ENCODE results near the gene GTPBP3.

The GTPBP3 gene

DNA sequence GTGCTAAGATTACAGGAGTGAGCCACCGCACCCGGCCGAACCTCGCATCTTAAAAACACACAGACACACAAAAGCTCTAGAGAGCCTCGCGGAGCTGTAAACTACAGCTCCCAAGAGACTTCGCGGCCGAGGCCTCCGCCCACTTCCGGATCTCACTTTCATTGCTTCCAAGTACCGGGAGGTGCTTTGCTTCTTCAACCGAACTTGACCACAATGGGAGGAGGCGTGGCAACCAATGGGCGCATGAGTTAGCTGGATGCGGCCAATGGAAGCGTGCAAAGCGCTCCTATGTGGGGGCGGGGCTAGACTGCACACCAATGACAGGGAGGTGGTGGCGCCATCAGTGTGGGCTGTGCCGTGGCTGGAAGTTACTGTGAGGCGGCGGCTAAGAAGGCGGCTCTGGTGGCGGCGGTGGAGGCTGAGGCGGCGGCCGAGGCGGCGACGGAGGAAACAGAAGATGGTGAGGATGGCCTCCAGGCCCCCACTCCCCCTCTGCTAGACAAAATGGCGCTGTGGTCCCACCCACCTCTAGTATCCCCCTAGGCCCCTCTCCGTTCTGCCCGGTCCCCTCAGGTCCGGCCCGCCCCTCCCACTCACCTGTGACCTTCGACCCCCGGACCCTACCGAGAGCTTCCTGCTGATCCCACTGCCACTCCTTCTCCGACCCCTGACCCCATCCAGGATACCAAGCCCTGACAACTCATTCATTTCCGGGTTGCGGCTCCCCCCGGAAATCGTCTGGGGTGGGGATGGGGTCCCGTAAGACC is 28.0 kb upstream of the GTPBP3 start, which contains the start of gene DDA1:
DDA1 (plus strand) TSS at position 366 of the 767 bp plus-strand sequence; CDS start at position 458, 92 bp downstream.
- DNase-seq, result peak; percentile 97

DNA sequence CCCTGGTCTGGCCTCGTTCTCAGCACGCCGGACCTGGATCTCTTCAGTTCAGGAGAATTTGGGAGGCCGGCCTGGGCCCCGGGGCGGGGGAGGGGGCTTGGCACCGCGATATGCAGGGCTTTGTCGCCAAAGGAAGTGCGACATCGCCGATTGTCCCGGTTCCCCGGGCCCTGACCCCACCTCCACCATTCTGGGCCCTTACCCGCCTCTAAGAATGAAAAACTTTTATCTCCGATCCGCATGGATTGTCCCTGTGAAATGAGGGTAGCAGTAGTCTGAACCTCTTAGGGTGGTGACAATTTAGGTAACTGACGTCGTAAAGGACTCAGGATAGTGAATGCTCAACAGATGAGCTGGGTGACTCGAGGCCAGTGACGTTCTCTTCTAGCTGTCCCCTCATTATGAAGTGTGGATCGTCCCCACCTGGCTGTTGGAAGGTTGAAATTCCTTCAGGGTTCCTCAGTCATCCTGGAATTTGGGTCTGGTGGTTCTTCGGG is 27.3 kb upstream of the GTPBP3 start:
- DNase-seq, result no peak

GRCh38 chr19:17311455-17312188 is 25.7 kb upstream of the GTPBP3 start:
- DNase-seq, result no peak

DNA sequence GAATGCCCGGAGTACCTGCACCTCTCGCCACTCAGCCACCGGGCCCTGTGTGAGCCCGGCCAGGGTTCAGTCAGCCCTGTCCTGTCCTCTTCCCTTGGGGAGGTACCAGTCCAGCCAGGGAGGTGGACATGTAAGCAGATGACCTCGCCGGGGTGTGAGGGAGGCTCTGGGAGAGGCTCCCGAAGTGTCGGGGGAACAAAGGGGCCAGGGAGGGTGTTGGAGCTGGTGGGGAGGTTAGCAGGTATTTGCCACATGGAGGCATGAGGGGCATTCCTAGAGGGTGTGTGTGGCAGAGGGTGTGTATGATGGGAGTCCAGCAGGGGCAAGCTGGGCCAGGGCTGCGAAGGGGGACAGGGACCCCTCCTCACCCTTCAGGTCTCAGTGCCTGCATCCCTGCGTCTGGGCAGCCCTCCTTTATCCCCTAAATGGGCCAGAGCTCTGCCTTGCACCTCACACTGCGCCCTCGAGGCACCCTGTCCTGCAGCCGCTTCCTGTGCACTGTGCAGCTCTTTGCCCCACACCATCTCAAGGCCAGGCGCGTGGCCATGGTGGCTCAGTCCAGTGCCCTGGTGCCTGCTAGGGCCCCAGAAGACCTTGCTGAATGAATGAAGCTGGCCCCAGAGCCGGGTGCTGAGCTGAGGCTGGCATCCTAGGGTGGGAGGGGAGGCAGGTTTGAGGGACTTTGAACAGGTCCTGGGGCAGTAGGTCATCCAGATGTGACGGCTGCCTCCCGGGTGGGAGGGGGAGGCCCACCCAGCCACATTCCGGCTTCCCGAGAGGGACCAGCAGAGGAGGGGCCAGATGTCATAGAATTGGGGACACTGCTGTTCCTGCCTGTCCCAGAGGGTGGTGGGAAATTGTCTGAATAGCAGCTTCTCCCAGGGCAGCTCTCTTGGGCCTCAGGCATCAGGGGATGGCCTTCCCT is 24.9 kb upstream of the GTPBP3 start:
- DNase-seq, result no peak

DNA sequence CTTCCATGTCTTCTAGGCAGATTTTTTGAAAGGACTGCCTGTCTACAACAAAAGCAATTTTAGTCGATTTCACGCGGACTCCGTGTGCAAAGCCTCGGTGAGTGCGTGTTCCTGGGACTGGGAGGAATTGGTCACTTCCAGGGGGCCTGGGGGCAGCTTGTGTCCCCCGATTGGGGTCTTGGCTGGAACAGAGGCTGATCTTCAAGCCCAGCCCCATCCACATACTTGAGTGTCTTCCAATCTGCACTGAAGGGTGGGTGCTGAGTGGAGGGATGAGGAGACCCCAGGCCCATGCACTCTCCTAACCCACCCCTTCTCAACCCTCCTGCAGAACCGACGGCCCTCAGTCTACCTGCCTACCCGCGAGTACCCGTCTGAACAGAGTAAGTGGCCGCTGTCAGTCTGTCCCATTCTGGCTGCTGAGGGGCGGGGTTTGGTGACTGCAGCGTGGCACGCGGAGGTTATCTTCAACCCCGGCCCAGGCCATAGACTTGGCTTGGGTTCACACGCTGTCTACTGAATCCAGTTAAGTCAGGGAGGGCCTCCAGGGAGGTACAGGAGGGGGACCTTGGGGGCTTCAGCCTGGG is 23.3 kb upstream of the GTPBP3 start:
- no peak for DNase-seq

GRCh38 chr19:17318966-17319365 is 18.4 kb upstream of the GTPBP3 start:
- DNase-seq, result no peak

DNA sequence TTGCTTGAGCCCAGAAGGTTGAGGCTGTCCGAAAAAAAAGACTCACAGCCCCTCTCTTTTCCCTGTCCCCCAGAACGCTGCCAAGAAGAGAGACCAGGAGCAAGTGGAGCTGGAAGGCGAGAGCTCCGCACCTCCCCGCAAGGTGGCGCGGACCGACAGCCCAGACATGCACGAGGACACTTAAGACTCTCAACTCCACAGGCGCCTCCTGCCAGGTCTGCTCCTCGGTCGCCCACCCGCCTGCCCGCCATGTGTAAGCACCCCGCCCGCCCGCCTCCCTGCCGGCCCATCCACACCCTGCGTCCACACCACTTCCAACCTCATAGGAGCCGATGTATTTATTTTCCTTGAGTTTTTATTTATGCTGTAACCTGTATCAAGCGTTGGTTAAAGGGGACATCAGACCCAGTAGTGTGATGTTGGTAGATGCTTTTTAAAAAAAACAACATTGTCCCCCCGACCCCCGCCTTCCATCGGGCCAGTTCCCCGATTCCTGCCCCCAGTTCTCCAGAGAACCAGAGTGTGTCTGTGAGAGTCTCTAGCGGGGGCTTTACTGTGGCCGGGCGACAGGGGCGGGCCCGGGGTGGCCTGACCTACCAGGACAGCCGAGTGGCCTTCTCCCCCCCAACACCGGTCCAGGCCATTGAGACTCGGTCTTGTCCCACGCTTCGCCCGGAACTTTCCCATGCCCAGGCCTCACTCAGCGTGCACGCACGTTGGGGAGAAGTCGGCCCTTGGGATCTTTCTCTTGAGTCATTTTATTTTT is 17.7 kb upstream of the GTPBP3 start:
- DNase-seq, result no peak

DNA sequence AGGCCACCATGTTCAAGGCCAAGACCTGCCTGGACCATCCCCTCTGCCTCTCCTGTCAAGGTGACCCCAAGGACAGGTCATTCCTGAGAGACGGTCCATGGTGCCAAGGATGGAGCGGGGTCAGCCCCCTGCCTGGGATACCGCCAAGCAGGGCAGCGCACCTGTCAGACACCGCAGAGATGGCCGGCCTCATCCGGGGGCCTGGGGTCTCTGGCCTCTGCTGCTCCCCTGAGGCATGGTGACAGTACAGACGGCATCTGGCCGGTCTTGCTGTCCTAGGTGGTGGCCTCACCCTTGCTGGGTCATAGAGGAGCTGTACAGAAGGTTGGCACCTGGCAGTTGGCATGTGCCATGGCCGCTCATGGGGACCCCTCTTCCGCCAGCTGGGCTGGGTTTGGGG is 16.9 kb upstream of the GTPBP3 start:
- DNase-seq, result no peak

- DNase-seq, result no peak
These were observed 15.5 kb upstream of the GTPBP3 start for GRCh38 chr19:17321655-17322489.

GRCh38 chr19:17322854-17323253 is 14.5 kb upstream of the GTPBP3 start:
- no peak for DNase-seq

DNA sequence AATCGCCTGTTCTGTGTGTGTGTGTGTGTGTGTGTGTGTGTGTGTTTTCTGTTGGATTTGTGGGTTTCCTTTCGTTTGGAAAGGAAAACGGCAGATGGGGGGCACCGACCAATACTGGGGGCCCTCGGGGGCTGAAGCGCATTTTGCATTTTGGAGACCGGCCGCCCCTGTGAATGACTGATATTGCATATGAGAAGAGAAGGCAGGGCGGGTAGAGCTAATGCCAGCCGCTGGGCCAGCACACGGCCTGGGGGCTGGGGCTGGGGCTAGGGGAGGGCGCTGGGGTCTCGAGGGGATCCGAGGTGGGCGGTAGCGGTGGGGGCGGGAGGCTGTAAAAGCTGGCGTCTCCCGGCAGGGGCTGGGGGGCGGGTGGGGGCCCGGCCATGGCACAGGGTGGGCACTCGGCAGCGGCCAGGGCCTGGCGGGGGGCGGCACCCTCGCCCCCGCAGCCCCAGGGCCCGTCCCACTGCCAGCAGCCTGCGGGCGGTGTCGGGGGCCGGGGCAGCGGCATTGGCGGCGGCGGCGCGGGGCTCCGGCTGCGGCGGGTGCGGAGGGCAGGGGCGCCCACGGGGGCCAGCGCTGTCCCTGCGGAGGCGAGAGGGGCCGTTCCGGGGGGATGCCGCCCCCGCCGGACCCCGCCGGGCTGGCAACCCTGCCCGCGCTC is 13.9 kb upstream of the GTPBP3 start:
- DNase-seq, result no peak

DNA sequence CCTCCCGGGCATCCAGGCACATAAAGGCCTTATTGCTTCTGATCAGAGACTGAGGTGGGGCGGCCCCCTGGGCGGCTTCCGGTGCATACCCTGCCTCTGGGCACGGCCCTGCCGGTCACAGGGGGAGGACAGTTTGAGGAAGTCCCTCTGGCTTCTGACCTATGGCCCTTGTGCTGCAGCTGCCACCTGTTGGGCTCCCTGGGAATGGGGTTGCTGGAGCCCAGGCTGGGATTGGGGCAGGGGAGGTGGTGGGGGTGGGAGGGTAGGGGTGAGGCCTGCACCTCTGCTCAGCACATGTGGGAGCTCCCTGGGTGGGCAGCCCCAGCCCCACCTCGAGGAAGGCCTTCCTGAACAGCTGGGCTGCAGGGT is 13.4 kb upstream of the GTPBP3 start:
- DNase-seq, result no peak

DNA sequence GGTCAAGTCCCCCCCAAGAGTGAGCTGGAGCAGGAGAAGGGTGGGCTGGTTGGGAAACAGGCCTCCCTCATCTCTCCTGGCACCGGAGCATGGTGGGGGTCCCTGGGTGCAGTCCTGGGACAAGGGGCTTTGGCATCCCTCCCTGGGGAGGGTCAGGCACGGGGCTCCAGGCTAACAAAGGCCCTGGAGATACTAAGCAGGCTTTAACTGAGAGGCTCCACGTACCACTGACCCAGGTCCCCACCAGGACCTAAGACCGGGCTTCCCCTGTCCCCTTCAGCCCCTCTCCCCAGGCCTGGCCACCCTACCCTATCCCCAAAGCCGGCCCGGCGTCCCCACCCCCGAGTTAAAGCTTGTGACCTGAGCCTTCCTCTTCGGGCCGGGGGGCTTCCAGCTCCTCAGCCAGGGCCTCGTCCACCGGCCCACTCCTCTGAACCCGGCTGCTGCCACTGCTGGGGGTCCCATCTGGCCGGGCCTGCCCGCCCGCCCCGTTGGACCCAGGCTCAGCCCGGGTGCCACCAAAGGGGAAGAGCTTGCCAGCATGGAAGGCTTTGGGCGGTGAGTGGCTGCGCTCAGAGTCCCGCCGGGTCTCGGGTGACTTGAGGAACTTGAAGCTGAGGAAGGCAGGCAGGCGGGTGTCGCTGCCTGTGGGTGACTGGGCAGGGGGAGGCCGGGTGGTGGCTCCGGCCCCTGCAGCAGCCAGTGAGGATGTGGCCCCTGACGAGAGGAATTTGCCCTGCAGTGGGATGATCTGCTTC is 12.8 kb upstream of the GTPBP3 start:
- no peak for DNase-seq

- no peak for DNase-seq
These were observed 12.2 kb upstream of the GTPBP3 start for GRCh38 chr19:17325133-17325532.

- DNase-seq, result no peak
These were observed 11.3 kb upstream of the GTPBP3 start for GRCh38 chr19:17325881-17326594.

DNA sequence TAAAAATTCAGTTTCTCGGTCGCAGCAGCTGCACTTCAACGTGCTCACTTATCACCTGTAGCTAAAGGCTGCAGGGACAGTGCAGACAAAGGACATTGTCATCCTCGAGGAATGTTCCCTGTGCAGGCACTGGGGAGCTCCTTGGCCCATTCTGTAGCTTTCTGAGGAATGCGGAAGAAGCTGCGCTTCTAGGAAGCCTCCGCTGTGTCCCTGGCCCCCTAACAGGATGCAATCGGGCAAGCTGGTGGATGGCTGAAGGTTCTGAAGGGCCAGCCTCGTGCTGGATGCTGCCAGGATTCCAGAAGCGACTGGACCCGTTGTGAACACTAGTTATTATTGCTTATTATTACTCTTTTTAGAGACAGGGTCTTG is 10.8 kb upstream of the GTPBP3 start:
- no peak for DNase-seq

GRCh38 chr19:17327068-17327653 is 10.2 kb upstream of the GTPBP3 start:
- DNase-seq, result no peak

All from T-helper 9 cell (primary cell).